SU-DHL-6 (cell line): ENCODE measurements around the gene SLC39A11.

Source experiments
- H2AFZ ChIP-seq: fragments of 200-600 bp; sonication (generic); 2 replicates; pipeline ENCODE4 v1.6.1; 2014; ENCODE audit warnings: low read depth, mild to moderate bottlenecking, moderate library complexity, mixed read lengths, antibody characterized with exemption, low read length; ENCODE audit not compliant: severe bottlenecking
- H3F3A ChIP-seq: fragments of 200-600 bp; shearing (Covaris generic); 2 replicates; pipeline ENCODE4 v1.6.0; 2016; ENCODE audit warnings: antibody characterized with exemption, mild to moderate bottlenecking; ENCODE audit not compliant: insufficient read depth
- H3K27ac ChIP-seq: fragments of 200-600 bp; sonication (generic); 2 replicates; pipeline ENCODE4 v1.5.1; 2016; ENCODE audit warnings: low read depth, mild to moderate bottlenecking, low read length, moderate library complexity, mixed read lengths
- H3K27me3 ChIP-seq: fragments of 200-600 bp; sonication (generic), shearing (Covaris generic); 2 replicates; pipeline ENCODE4 v1.6.0; 2014; ENCODE audit warnings: mild to moderate bottlenecking, low read length
- H3K36me3 ChIP-seq: fragments of 200-600 bp; sonication (generic); 2 replicates; pipeline ENCODE4 v1.6.1; 2014; ENCODE audit warnings: mild to moderate bottlenecking, low read length, mixed read lengths
- H3K4me2 ChIP-seq: fragments of 300-600, 200-600 bp; shearing (Covaris generic), sonication (generic); 2 replicates; pipeline ENCODE4 v1.6.0; 2014; ENCODE audit warnings: low read length, low read depth, mild to moderate bottlenecking; ENCODE audit not compliant: poor library complexity, severe bottlenecking
- H3K4me3 ChIP-seq: fragments of 200-600 bp; sonication (generic); 2 replicates; pipeline ENCODE4 v1.5.1; 2014; ENCODE audit warnings: antibody characterized with exemption, low read length, mild to moderate bottlenecking, mixed read lengths; ENCODE audit not compliant: insufficient read depth, poor library complexity, severe bottlenecking
- H3K79me2 ChIP-seq: fragments of 200-600 bp; sonication (generic); 2 replicates; pipeline ENCODE4 v1.6.1; 2014; ENCODE audit warnings: mild to moderate bottlenecking, low read length, moderate library complexity; ENCODE audit not compliant: insufficient read depth
- H3K9ac ChIP-seq: fragments of 200-600 bp; sonication (generic); 2 replicates; pipeline ENCODE4 v1.7.0; 2014; ENCODE audit warnings: mild to moderate bottlenecking, low read length
- H3K9me2 ChIP-seq: fragments of 200-600 bp; sonication (generic); replicated peaks from 2 replicates; pipeline ENCODE4 v1.6.1; 2014; ENCODE audit warnings: low read length; ENCODE audit not compliant: insufficient read depth
- H3K9me3 ChIP-seq: fragments of 200-600 bp; sonication (generic); 2 replicates; pipeline ENCODE4 v1.6.1; 2014; ENCODE audit warnings: low read length, mixed read lengths; ENCODE audit not compliant: insufficient read depth
- H4K20me1 ChIP-seq: fragments of 200-600 bp; sonication (generic); 2 replicates; pipeline ENCODE4 v1.6.1; 2014; ENCODE audit warnings: low read depth, mild to moderate bottlenecking, antibody characterized with exemption, low read length, moderate library complexity, mixed read lengths
- CTCF ChIP-seq: fragments of 200-600 bp; sonication (generic); IDR thresholded peaks from one replicate; pipeline ENCODE4 v1.5.1; 2017; ENCODE audit warnings: antibody characterized with exemption, mild to moderate bottlenecking, low read length, moderate library complexity; ENCODE audit not compliant: insufficient read depth, poor library complexity, severe bottlenecking
- EZH2phosphoT487 ChIP-seq: fragments of 200-600 bp; sonication (generic), shearing (Covaris generic); conservative IDR thresholded peaks from 2 replicates; pipeline ENCODE4 v1.6.1; 2018; ENCODE audit warnings: mild to moderate bottlenecking, antibody characterized with exemption, low read length, moderate library complexity, mixed read lengths

The SLC39A11 gene

GRCh38 chr17:72931163-72931562, 161.3 kb downstream of the SLC39A11 start:
- Histone ChIP-seq H4K20me1 (no peaks in the 10 kb centered on the region), H3K79me2 (no peaks in the 10 kb centered on the region), H3K4me3 (no peak overlapping the region), H3F3A (no peaks in the 10 kb centered on the region), H3K36me3 (no peaks in the 10 kb centered on the region), H3K27me3 (no peaks in the 10 kb centered on the region), H3K27ac (no peak overlapping the region), H3K9me3 (no peaks in the 10 kb centered on the region), H3K9ac (no peak overlapping the region), H3K9me2 (no peaks in the 10 kb centered on the region), H3K4me2 (no peak overlapping the region), H2AFZ (no peak overlapping the region)
- TF ChIP-seq EZH2phosphoT487 = no peak
- no peak for TF ChIP-seq CTCF

- no peaks in the 10 kb centered on the region for H3K27me3 ChIP-seq
- H3K4me2 ChIP-seq = no peak overlapping the region
Measured at GRCh38 chr17:72930031-72930430, 162.5 kb downstream of the SLC39A11 start.

GRCh38 chr17:72928454-72929136, 163.9 kb downstream of the SLC39A11 start:
- no peaks in the 10 kb centered on the region for H3K36me3 ChIP-seq
- no peaks in the 10 kb centered on the region for H4K20me1 ChIP-seq
- H3K27me3 ChIP-seq = no peaks in the 10 kb centered on the region
- no peaks in the 10 kb centered on the region for H3K9me2 ChIP-seq
- no peaks in the 10 kb centered on the region for H3K79me2 ChIP-seq
- TF ChIP-seq CTCF (no peak), EZH2phosphoT487 (no peak)
- no peak overlapping the region for H3K27ac ChIP-seq
- no peak overlapping the region for H3K4me3 ChIP-seq
- no peaks in the 10 kb centered on the region for H3F3A ChIP-seq
- H3K9ac ChIP-seq = no peak overlapping the region
- no peaks in the 10 kb centered on the region for H3K9me3 ChIP-seq
- H3K4me2 ChIP-seq = no peak overlapping the region
- no peak overlapping the region for H2AFZ ChIP-seq

More at GRCh38 chr17:72930031-72930430, 162.5 kb downstream of the SLC39A11 start:
- Histone ChIP-seq H4K20me1 (no peaks in the 10 kb centered on the region), H3K9me2 (no peaks in the 10 kb centered on the region), H2AFZ (no peak overlapping the region), H3K79me2 (no peaks in the 10 kb centered on the region), H3F3A (no peaks in the 10 kb centered on the region), H3K36me3 (no peaks in the 10 kb centered on the region), H3K4me3 (no peak overlapping the region), H3K9me3 (no peaks in the 10 kb centered on the region), H3K9ac (no peak overlapping the region), H3K27ac (no peak overlapping the region)
- TF ChIP-seq EZH2phosphoT487 (no peak), CTCF (no peak)
